Astrocyte of the cerebellum (primary cell): ENCODE data around the gene KPNA1.

Experiments
- DNase-seq: peaks from one replicate; pipeline ENCODE4 v3.0.0-alpha.2; 2011; ENCODE audit warnings: low read depth
- H3K4me3 ChIP-seq: 2 replicates; pipeline ENCODE4 v1.5.1; 2011; ENCODE audit warnings: mild to moderate bottlenecking, low read depth, low read length, moderate library complexity
- in situ Hi-C: cut with HindIII; loops from 2 replicates; pipeline ENCODE4 v1.10.0; 2017; ENCODE audit warnings: low sequenced_read_pairs
- TF ChIP-seq, protein P1 (sequence below): IDR thresholded peaks from 2 replicates; pipeline ENCODE4 v1.5.1; 2012; ENCODE audit warnings: low read length, low read depth, moderate library complexity, mild to moderate bottlenecking; ENCODE audit errors: missing control alignments

The KPNA1 gene

DNA sequence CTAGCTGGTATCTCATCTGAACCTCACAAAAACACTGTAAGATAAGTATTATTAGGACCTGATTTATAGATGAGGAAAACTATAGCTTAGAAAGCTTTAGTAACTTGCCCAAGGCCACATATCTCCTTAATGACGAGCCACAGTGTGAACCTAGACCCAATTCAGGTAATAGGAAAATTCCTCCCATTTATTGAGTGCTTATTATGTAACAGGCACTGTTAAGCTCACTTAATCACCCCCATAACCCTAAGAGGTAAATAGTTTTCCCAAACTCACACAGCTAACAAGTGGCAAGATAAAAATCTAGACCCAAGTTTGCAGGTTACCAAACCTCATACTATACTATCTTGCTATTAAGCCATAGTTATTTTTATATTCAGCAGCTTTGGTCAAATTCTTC is 106.8 kb downstream of the KPNA1 start:
- no peak for DNase-seq
- H3K4me3 ChIP-seq: no peak overlapping the region
- TF ChIP-seq, protein P1, sequence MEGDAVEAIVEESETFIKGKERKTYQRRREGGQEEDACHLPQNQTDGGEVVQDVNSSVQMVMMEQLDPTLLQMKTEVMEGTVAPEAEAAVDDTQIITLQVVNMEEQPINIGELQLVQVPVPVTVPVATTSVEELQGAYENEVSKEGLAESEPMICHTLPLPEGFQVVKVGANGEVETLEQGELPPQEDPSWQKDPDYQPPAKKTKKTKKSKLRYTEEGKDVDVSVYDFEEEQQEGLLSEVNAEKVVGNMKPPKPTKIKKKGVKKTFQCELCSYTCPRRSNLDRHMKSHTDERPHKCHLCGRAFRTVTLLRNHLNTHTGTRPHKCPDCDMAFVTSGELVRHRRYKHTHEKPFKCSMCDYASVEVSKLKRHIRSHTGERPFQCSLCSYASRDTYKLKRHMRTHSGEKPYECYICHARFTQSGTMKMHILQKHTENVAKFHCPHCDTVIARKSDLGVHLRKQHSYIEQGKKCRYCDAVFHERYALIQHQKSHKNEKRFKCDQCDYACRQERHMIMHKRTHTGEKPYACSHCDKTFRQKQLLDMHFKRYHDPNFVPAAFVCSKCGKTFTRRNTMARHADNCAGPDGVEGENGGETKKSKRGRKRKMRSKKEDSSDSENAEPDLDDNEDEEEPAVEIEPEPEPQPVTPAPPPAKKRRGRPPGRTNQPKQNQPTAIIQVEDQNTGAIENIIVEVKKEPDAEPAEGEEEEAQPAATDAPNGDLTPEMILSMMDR: no peak
- in situ Hi-C loops: no loop called here

- no peak overlapping the region for H3K4me3 ChIP-seq
- DNase-seq: no peak
- in situ Hi-C loops: no loop called here
- TF ChIP-seq, protein P1: no peak
These were observed 108.5 kb downstream of the KPNA1 start for GRCh38 chr3:122406198-122406597.

DNA sequence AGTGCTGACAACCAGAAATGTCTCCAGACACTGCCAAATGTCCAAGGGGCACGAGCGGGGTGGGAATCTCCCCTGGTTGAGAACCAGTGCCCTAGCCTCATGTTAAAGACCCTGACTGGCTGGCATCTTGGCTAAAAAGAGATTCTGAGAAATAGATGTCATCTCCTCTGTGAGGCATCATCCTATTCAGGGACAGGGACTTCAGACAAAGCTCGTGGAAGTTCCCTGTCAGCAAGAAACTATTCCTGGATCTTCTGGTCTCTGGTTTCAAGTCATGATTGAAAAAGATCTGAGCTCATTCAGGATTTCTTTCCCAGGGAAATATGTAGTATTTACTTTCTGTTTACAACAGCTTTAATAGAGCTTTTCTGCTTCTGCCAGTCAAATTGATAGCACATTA is 109.7 kb downstream of the KPNA1 start:
- no peak for DNase-seq
- TF ChIP-seq, protein P1: no peak
- H3K4me3 ChIP-seq: no peak overlapping the region
- in situ Hi-C loops: no loop called here

DNA sequence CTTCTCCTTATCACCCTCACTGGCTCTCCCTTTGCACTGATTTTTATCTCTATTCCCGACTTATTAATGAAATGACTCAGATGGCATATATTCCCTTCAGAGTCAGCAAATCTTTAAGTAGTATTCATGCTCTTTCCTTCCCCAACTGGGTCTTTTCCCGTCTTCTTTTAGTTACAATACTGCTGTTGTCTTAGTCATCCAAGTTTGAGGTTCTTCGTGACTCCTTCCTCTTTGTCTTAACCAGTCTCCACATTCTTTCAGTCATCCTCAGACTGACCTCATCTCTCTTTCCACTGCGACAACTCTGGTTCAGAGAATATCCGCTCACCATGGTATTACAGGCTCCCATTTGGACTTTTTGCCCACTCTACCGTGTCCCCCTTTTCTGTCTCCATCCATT is 111.2 kb downstream of the KPNA1 start:
- TF ChIP-seq, protein P1: no peak
- DNase-seq: peak; percentile 44
- in situ Hi-C loops: no loop called here
- no peak overlapping the region for H3K4me3 ChIP-seq

DNA sequence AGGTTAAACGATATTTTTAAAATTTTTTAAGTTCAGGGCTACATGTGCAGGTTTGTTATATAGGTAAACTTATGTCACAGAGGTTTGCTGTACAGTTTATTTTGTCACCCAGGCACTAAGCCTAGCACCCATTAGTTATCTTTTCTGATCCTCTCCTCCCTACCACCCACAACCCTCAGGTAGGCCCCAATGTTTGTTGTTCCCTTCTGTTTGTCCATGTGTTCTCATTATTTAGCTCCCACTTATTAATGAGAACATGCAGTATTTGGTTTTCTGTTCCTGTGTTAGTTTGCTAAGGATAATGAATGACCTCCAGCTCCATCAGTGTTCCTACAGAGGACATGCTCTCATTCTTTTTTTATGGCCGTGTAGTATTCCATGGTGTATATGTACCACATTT is 115.8 kb downstream of the KPNA1 start:
- DNase-seq: no peak
- no peak overlapping the region for H3K4me3 ChIP-seq
- in situ Hi-C loops: no loop called here
- TF ChIP-seq, protein P1: no peak

GRCh38 chr3:122397201-122397600 is 117.5 kb downstream of the KPNA1 start:
- no peak overlapping the region for H3K4me3 ChIP-seq
- in situ Hi-C loops: no loop called here
- DNase-seq: no peak
- TF ChIP-seq, protein P1: no peak

DNA sequence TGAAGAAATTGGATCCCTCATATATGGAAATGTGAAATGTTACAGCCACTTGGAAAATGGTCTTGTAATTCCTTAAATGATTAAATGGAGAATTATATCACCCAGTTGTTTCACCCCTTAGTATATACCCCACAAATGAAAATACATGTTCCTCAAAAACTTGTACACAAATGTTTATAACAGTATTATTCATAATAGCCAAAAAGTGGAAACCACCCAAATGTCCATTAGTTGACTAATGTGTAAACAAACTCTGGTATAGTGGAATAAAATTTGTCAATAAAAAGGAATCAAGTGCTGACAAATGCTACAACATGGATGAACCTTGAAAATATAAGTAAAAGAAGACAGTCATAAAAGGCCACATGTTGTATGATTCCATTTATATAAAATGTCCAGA is 118.2 kb downstream of the KPNA1 start:
- TF ChIP-seq, protein P1: no peak
- in situ Hi-C loops: no loop called here

More for the DNA sequence above, 118.2 kb downstream of the KPNA1 start:
- DNase-seq: no peak
- H3K4me3 ChIP-seq: no peak overlapping the region
